ENCODE results near the gene GGTLC1. TPM values are rescaled to one million over a fixed set of nuclear protein-coding genes. Genes with fewer than 3 reads are reported as not detected.

GGTLC1 gene
- total and polyA plus RNA-seq, 8 donors: not detected

DNA sequence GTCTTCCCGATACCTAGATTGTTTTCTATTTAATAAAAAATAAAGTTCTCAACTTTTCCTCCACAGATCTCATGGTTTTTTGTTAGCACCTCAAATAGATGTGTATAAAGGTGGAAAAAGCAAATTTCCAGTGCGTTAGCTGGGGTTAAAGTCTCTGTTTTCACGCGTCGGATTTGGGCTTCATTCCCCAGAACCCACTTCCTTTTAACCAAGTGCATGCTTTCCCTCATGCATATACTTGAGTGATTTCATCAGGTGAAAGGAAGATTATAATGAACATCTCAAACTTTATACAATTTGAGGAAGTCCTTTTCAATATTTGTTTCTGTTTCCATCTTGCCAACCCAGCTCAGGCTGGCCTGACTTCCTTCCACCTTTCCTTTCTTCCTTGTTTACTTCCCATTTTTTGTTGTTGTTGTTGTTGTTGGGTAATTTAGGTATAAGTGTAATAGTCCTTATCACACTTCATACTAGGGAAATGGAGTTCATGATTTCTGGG, 43.9 kb upstream of the GGTLC1 start:
- no peak overlapping the region for H3K27ac ChIP-seq
- 77 to 88% (median 84%) methylated on average over 5 of the region's 5 CpGs for WGBS, 5 donors
- H3K4me1 ChIP-seq: no peaks in the 10 kb centered on the region
- DNase-seq: no peak
- TF ChIP-seq EP300 (IDR thresholded peaks at IDR 0.05) (no peak), POLR2AphosphoS5 (IDR thresholded peaks at IDR 0.05) (no peak), POLR2A (IDR thresholded peaks at IDR 0.05) (no peak)
- TF ChIP-seq, protein P1, sequence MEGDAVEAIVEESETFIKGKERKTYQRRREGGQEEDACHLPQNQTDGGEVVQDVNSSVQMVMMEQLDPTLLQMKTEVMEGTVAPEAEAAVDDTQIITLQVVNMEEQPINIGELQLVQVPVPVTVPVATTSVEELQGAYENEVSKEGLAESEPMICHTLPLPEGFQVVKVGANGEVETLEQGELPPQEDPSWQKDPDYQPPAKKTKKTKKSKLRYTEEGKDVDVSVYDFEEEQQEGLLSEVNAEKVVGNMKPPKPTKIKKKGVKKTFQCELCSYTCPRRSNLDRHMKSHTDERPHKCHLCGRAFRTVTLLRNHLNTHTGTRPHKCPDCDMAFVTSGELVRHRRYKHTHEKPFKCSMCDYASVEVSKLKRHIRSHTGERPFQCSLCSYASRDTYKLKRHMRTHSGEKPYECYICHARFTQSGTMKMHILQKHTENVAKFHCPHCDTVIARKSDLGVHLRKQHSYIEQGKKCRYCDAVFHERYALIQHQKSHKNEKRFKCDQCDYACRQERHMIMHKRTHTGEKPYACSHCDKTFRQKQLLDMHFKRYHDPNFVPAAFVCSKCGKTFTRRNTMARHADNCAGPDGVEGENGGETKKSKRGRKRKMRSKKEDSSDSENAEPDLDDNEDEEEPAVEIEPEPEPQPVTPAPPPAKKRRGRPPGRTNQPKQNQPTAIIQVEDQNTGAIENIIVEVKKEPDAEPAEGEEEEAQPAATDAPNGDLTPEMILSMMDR (IDR thresholded peaks at IDR 0.05): no peak
- no peaks in the 10 kb centered on the region for H3K27me3 ChIP-seq
- H3K9me3 ChIP-seq: no peaks in the 10 kb centered on the region
- no peaks in the 10 kb centered on the region for H3K36me3 ChIP-seq
- intact Hi-C loops (cut with DNase I; ENCODE audit: low total_unique reads): no loop called here
- no peak overlapping the region for H3K4me3 ChIP-seq

DNA sequence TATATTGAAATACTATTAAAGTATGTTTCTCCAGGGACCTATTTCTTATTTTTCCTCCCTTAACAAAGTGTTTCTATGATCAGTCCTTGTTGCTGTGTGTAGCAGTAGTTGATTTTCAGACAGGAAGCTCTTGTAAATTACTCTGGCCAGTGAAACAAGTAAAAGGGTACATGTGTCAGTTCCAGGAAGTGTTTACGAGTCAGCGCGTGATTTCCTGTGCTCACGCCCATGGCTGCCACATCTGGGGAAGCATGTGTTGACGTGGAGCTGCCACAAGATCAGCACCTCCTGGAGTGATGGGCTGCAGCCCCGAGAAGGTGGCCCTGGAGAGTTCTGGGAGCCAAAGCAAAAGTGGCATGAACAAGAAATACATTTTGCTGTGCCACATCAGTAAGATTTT, 38.6 kb upstream of the GGTLC1 start:
- H3K36me3 ChIP-seq: no peaks in the 10 kb centered on the region
- no peak for TF ChIP-seq POLR2A (IDR thresholded peaks at IDR 0.05)
- peak in 2 of 3 donors; percentile 15 to 47 for TF ChIP-seq POLR2AphosphoS5 (IDR thresholded peaks at IDR 0.05)
- TF ChIP-seq EP300 (IDR thresholded peaks at IDR 0.05): no peak
- peak overlapping the region in 2 of 5 donors; percentile 38 to 56 for H3K27ac ChIP-seq
- WGBS, 5 donors: 26 to 50% (median 41%) methylated on average over 6 of the region's 6 CpGs
- intact Hi-C loops (cut with DNase I; ENCODE audit: low total_unique reads): no loop called here
- DNase-seq: peak; percentile 40 to 84
- H3K4me1 ChIP-seq: no peaks in the 10 kb centered on the region
- H3K4me3 ChIP-seq: no peak overlapping the region
- H3K9me3 ChIP-seq: no peaks in the 10 kb centered on the region
- H3K27me3 ChIP-seq: no peaks in the 10 kb centered on the region

DNA sequence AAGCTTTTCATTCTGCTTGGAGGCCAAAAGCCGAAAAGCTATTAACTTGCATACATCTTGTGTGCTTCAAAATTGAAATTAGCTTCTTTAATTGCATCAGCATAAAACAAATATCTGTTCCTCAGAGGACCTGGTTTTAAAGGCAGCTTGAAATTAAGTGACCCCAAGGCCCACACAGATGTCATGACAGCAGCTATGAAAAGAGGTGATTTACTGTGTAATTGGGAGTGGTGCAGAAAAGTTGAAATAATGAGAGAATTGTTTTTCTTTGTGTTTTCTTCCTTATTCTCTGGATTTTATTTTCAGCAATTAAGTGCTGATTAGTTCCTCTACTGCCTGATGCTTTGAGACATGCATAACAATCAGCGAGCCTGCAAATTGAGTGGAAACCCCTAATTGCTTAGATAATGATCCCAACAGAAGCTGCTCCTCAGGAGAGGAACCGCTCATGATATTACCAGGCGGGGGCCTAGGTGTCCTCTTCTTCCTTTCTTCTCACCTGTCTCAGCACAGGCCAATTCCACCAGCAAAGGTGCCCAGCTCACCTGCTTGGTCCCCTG, 34.1 kb upstream of the GGTLC1 start:
- no peaks in the 10 kb centered on the region for H3K4me1 ChIP-seq
- TF ChIP-seq POLR2A (IDR thresholded peaks at IDR 0.05) (no peak), POLR2AphosphoS5 (IDR thresholded peaks at IDR 0.05) (no peak), EP300 (IDR thresholded peaks at IDR 0.05) (no peak)
- TF ChIP-seq, protein P1 (IDR thresholded peaks at IDR 0.05): no peak
- 85 to 92% (median 86%) methylated on average over 4 of the region's 4 CpGs for WGBS, 5 donors
- H3K4me3 ChIP-seq: no peak overlapping the region
- H3K9me3 ChIP-seq: no peaks in the 10 kb centered on the region
- no peak for DNase-seq
- peaks cover 0 to 12% (median 0%) of the 10 kb centered on the region in 3 donors for H3K27me3 ChIP-seq
- H3K36me3 ChIP-seq: no peaks in the 10 kb centered on the region
- intact Hi-C loops (cut with DNase I; ENCODE audit: low total_unique reads): no loop called here
- no peak overlapping the region for H3K27ac ChIP-seq

DNA sequence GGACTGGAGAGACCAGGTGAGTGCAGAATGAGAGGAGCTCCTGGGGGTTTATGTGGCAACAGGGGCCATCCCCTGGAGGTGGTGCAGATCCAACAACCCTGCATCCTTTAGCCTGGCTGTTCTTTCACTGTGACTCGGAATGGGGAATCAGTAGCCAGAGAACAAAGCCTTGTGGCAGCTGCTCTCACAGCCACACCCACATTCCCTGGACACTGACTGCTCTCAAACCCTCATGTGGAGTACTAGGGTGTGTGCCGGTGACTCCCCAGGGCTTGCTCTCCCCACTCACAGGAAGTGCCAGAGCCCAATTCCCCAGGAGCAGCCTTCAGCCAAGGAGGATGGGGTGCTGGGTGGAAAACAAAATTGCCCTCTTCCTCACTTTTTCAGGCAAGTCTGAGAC, 30.2 kb upstream of the GGTLC1 start:
- intact Hi-C loops (cut with DNase I; ENCODE audit: low total_unique reads): no loop called here
- TF ChIP-seq, protein P1 (IDR thresholded peaks at IDR 0.05): no peak
- no peak for TF ChIP-seq POLR2AphosphoS5 (IDR thresholded peaks at IDR 0.05)
- no peak for TF ChIP-seq POLR2A (IDR thresholded peaks at IDR 0.05)
- TF ChIP-seq EP300 (IDR thresholded peaks at IDR 0.05): no peak
- WGBS, 5 donors: 30 to 57% (median 34%) methylated on average over 2 of the region's 2 CpGs
- DNase-seq: no peak
- Histone ChIP-seq H3K36me3 (no peaks in the 10 kb centered on the region), H3K27me3 (peaks cover 0 to 17% (median 0%) of the 10 kb centered on the region in 3 donors), H3K4me3 (no peak overlapping the region), H3K27ac (no peak overlapping the region), H3K9me3 (no peaks in the 10 kb centered on the region), H3K4me1 (no peaks in the 10 kb centered on the region)

DNA sequence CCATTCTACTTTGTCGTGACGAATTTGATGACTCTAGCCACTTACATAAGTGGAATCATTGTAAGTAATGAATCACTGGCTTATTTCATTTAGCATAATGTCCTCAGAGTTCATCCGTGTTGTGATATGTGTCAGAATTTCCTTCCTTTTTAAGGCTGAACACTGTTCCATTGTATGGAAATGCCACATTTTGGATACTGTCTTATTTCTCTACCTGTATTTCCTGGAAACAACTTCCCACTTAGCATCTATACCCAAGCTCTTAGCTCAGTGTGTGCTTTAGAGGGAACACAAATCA, 28.8 kb upstream of the GGTLC1 start:
- H3K27ac ChIP-seq: no peak overlapping the region
- intact Hi-C loops (cut with DNase I; ENCODE audit: low total_unique reads): no loop called here
- 56 to 67% (median 64%) methylated on average over 3 of the region's 3 CpGs for WGBS, 5 donors
- H3K9me3 ChIP-seq: no peaks in the 10 kb centered on the region
- TF ChIP-seq EP300 (IDR thresholded peaks at IDR 0.05) (no peak), POLR2AphosphoS5 (IDR thresholded peaks at IDR 0.05) (no peak)
- TF ChIP-seq, protein P1 (IDR thresholded peaks at IDR 0.05): no peak
- DNase-seq: no peak
- no peak overlapping the region for H3K4me3 ChIP-seq
- H3K4me1 ChIP-seq: no peaks in the 10 kb centered on the region
- peaks cover 0 to 19% (median 0%) of the 10 kb centered on the region in 3 donors for H3K27me3 ChIP-seq
- H3K36me3 ChIP-seq: no peaks in the 10 kb centered on the region
